ENCODE results near the gene GNPTAB.

The GNPTAB gene

GRCh38 chr12:101698800-101699347, 131.9 kb downstream of the GNPTAB start:
- in situ Hi-C loops (cut with MboI; ENCODE audit: low sequenced_read_pairs) = no loop called here

DNA sequence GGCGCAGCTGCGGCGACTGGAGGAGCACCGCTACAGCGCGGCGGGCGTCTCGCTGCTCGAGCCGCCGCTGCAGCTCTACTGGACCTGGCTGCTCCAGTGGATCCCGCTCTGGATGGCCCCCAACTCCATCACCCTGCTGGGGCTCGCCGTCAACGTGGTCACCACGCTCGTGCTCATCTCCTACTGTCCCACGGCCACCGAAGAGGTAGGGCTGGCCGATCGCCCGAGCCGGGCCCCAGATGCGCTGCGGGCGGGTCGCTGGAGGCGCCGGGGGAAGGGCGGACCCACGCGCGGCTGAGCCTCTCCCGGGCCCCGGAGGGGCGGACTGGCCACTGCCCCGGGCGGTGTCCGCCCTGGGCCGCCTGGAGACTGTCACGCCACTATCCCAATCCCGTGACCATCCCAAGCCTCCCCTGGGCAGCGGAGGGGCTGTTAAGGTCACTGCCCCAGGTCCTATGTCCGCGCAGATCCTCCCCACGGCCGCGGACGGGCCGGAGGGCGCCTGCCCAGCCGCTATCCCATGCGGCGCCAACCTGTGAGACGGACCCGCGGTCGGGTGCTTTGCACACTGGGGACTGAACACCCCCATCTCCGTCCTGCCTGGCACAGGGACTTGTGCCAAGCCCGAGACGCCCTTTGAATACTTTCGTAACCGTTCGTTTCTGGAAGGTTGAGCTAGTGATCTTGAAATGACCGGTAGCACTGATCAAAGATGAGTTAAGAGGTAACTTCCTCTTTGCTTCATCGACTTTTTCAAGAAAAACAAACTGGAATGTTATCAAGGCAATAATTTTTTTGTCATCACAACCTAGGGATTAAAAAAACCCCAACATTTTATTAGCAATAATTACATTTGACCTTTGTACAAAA, 132.6 kb downstream of the GNPTAB start:
- in situ Hi-C loops (cut with MboI; ENCODE audit: low sequenced_read_pairs) = no loop called here

- in situ Hi-C loops (cut with MboI; ENCODE audit: low sequenced_read_pairs) = no loop called here
Observed at GRCh38 chr12:101697197-101697929, 133.4 kb downstream of the GNPTAB start, which contains the start of gene CHPT1. Gene CHPT1 (plus strand): TSS chr12:101697640. CDS start chr12:101697862, 222 bp downstream.

GRCh38 chr12:101696251-101697196, 134.2 kb downstream of the GNPTAB start:
- in situ Hi-C loops (cut with MboI; ENCODE audit: low sequenced_read_pairs) = no loop called here

GRCh38 chr12:101695706-101696105, 135.1 kb downstream of the GNPTAB start:
- in situ Hi-C loops (cut with MboI; ENCODE audit: low sequenced_read_pairs) = no loop called here

Data from HL-60/S4 treated with retinoic acid at 250 ng/mL for 4 days and 3 days (cell line).